Suprapubic skin (tissue), 4 donors: Measurements from ENCODE around the gene TP53BP2. TPM values are rescaled to one million over a fixed set of nuclear protein-coding genes. Genes with fewer than 3 reads are reported as not detected.

Experiments
- DNase-seq, 2 donors: peaks; one replicate each; pipeline ENCODE4 v3.0.0-alpha.2; 2019; ENCODE audit warnings: low spot score in 2 of 2
- H3K27ac ChIP-seq: fragments of 200-600 bp; sonication (generic); one replicate; pipeline ENCODE4 v1.5.1; 2019
- H3K27me3 ChIP-seq: fragments of 200-600 bp; sonication (generic); one replicate; pipeline ENCODE4 v1.5.1; 2019
- H3K36me3 ChIP-seq: fragments of 200-600 bp; sonication (generic); one replicate; pipeline ENCODE4 v1.5.1; 2019
- H3K4me1 ChIP-seq: fragments of 200-600 bp; sonication (generic); one replicate; pipeline ENCODE4 v1.5.1; 2019
- H3K4me3 ChIP-seq: fragments of 200-600 bp; sonication (generic); one replicate; pipeline ENCODE4 v1.5.1; 2019; ENCODE audit warnings: mild to moderate bottlenecking
- H3K9me3 ChIP-seq: fragments of 200-600 bp; sonication (generic); one replicate; pipeline ENCODE4 v1.5.1; 2019
- EP300 ChIP-seq: sonication (generic); formaldehyde crosslinking; IDR thresholded peaks from one replicate; pipeline ENCODE4 v1.6.1; 2017; ENCODE audit warnings: antibody characterized with exemption
- POLR2A ChIP-seq, 2 donors: fragments of 450-650 bp; IDR thresholded peaks; one replicate each; pipeline ENCODE4 v1.6.1; 2017; ENCODE audit warnings: antibody characterized with exemption in 2 of 2, mild to moderate bottlenecking in 2 of 2, moderate library complexity in 2 of 2
- POLR2AphosphoS5 ChIP-seq, 3 donors: sonication (generic); formaldehyde crosslinking; IDR thresholded peaks; one replicate each; pipeline ENCODE4 v1.6.1; 2017; ENCODE audit warnings: antibody characterized with exemption in 3 of 3
- WGBS: methylation state at CpG from one replicate; pipeline ENCODE4 v1.1.5; 2018; 5-methylcytosine and 5-hydroxymethylcytosine counted together
- total RNA-seq, 4 donors: library from RNA; depleted of rRNA; stranded (reverse); fragments of >200 nt; gene quantifications; one replicate each; pipeline ENCODE4 v1.1.0, GENCODE V29; 2016
- TF ChIP-seq, protein P1 (sequence below), 2 donors: fragments of 200-600 bp in 1 of 2; fragments of 450-650 bp in 1 of 2; sonication (generic) in 1 of 2; IDR thresholded peaks; one replicate each; pipeline ENCODE4 v1.5.1; 2016 to 2019; ENCODE audit warnings: antibody characterized with exemption in 2 of 2, mild to moderate bottlenecking in 1 of 2, moderate library complexity in 1 of 2

TP53BP2 gene
- total RNA-seq, 4 donors from 2014 or later: 33.2 to 80.5 (median 55.8) TPM

DNA sequence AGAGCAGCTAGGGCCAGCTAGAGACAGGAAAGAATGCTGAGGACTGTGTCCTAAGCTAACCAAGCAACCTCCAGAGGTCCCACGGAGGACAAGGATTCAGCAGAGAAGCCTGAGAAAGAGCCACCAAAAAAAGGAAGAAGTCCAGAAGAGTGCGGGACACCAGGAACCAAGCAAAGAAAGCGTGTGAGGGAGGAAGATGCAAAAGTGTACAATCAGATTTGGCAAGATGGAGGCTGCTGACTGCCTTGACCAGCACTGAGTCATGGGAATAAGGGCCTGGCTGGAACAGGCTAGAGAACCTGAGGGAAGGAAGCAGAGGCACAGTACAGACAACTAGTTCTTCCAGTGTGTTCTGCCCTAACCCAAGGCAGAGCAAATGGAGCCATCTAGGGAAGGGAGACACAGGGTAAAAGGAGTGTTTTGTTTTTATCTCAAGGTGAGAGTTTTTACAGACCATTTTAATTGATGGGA is 18.5 kb downstream of the TP53BP2 start:
- Histone ChIP-seq H3K9me3 (no peaks in the 10 kb centered on the region), H3K27ac (peak overlapping the region; percentile 8), H3K27me3 (no peaks in the 10 kb centered on the region), H3K4me1 (peaks cover 19% of the 10 kb centered on the region), H3K4me3 (no peak overlapping the region), H3K36me3 (no peaks in the 10 kb centered on the region)
- 83% methylated on average over 3 of the region's 3 CpGs for WGBS
- DNase-seq: no peak
- no peak for TF ChIP-seq POLR2AphosphoS5 (IDR thresholded peaks at IDR 0.05)
- TF ChIP-seq, protein P1, sequence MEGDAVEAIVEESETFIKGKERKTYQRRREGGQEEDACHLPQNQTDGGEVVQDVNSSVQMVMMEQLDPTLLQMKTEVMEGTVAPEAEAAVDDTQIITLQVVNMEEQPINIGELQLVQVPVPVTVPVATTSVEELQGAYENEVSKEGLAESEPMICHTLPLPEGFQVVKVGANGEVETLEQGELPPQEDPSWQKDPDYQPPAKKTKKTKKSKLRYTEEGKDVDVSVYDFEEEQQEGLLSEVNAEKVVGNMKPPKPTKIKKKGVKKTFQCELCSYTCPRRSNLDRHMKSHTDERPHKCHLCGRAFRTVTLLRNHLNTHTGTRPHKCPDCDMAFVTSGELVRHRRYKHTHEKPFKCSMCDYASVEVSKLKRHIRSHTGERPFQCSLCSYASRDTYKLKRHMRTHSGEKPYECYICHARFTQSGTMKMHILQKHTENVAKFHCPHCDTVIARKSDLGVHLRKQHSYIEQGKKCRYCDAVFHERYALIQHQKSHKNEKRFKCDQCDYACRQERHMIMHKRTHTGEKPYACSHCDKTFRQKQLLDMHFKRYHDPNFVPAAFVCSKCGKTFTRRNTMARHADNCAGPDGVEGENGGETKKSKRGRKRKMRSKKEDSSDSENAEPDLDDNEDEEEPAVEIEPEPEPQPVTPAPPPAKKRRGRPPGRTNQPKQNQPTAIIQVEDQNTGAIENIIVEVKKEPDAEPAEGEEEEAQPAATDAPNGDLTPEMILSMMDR (IDR thresholded peaks at IDR 0.05): no peak
- TF ChIP-seq EP300: no peak
- TF ChIP-seq POLR2A (IDR thresholded peaks at IDR 0.05): no peak

DNA sequence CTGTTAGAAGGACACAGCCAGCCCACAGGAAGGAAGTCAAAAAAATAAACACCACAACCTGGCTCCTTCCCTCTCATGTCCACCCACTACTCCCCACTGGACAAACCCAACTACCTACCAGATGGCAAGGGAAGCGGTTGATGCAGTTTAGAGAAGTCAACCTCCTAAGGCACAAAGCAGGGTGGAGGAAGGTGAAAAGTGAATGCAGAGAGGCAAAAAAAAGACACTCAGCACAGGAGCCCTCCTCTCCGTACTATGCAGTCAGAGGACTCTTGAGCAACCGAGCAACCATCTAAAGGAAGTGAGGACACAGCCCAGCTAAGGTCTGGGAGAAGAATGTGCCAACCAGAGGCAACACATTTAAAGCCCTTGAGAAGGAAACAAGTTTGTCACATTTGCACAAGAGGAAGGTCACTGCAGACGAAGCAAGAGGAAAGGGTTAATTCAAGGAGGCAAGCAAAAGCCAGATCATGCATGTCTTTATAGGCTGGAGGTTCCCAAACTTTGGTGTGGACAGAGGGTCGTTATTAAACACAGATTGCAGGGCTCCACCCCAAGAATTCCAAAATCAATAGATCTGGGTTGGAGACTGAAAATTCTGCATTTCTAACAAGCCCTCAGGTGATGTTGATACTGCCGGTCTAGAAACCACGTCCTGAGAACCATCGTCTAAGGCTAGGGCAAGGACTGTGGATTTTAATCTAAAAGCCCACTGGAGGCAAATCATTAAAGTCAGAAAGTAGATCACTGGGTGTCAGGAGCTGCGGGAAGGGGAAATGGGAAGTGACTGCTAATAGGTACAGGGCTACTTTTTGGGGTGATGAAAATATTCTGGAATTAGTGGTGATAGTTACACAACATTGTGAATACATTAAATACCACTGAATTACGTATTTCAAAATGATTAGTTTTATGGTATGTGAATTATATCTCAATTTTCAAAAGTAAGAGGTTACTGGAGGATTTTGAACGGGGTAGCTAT is 19.7 kb downstream of the TP53BP2 start:
- no peak overlapping the region for H3K4me3 ChIP-seq
- DNase-seq: no peak

DNA sequence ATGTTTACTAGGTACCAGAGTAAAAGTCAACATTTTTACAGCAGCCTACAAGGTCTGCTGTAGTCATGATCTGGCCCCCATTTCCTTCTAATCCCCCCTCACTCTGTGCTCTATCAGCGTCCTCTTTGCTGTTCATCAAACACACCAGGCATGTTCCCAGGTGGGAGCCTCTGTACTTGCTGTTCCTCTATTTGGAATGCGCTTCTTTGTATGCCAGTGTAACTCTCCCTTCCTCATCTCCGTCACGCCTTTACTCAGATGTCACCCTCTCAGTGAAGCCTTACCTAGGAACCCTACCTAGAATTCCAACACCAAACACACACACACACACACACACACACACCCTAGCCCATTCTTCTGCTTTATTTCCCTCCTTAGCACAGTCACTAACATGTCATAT is 21.0 kb downstream of the TP53BP2 start:
- no peak overlapping the region for H3K27ac ChIP-seq
- no peak overlapping the region for H3K4me3 ChIP-seq
- DNase-seq: no peak
- H3K4me1 ChIP-seq: peaks cover 15% of the 10 kb centered on the region
- H3K9me3 ChIP-seq: no peaks in the 10 kb centered on the region
- TF ChIP-seq, protein P1 (IDR thresholded peaks at IDR 0.05): no peak
- no peak for TF ChIP-seq POLR2A (IDR thresholded peaks at IDR 0.05)
- no peaks in the 10 kb centered on the region for H3K27me3 ChIP-seq
- 77% methylated on average over 4 of the region's 4 CpGs for WGBS
- H3K36me3 ChIP-seq: no peaks in the 10 kb centered on the region

More for the DNA sequence above, 19.7 kb downstream of the TP53BP2 start:
- TF ChIP-seq EP300: no peak
- no peak for TF ChIP-seq POLR2AphosphoS5 (IDR thresholded peaks at IDR 0.05)
- TF ChIP-seq, protein P1 (IDR thresholded peaks at IDR 0.05): no peak
- no peak for TF ChIP-seq POLR2A (IDR thresholded peaks at IDR 0.05)
- Histone ChIP-seq H3K27me3 (no peaks in the 10 kb centered on the region), H3K27ac (no peak overlapping the region), H3K36me3 (no peaks in the 10 kb centered on the region), H3K4me1 (peaks cover 15% of the 10 kb centered on the region), H3K9me3 (no peaks in the 10 kb centered on the region)
- WGBS: 80% methylated on average over 11 of the region's 11 CpGs

DNA sequence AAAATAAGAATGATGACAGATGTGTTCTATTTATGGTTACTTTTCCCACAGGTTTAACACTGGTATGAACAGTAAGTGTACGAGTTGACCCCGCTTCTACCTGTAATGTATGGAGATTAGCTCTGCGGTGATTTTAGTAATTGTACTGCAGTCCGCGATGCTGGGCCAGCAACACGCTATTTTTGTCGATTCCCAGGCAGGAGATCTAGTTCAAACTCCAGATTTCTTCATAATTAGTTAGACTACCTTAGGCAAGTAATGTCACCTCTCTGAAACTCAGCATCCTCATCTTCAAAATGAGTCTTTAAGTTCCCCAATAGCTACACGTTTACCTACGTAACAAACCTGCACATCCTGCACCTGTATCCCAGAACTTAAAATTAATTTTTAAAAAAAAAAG is 21.5 kb downstream of the TP53BP2 start:
- Histone ChIP-seq H3K4me3 (no peak overlapping the region), H3K4me1 (peaks cover 15% of the 10 kb centered on the region), H3K36me3 (no peaks in the 10 kb centered on the region), H3K27ac (no peak overlapping the region), H3K27me3 (no peaks in the 10 kb centered on the region), H3K9me3 (no peaks in the 10 kb centered on the region)
- TF ChIP-seq EP300: no peak
- TF ChIP-seq POLR2A (IDR thresholded peaks at IDR 0.05): no peak
- TF ChIP-seq, protein P1 (IDR thresholded peaks at IDR 0.05): no peak
- no peak for TF ChIP-seq POLR2AphosphoS5 (IDR thresholded peaks at IDR 0.05)
- 93% methylated on average over 9 of the region's 9 CpGs for WGBS
- no peak for DNase-seq

DNA sequence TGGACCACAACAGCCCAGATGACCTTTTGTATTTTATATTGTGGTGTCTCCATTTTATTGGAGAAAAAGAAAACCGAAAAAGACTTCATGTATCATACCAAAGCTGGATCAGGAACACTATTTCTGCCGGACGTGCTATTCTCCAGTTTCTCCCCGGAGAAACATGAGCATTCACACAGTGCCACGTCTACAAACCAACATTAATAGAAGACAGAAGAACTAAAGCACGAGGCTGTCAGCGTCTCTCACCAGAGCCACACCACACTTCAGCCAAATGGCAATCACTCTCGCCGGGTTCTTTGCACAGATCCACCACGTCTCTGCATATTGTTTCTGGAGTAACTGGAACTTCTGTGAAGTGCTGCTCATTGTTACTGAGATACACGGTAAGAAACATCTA is 24.8 kb downstream of the TP53BP2 start:
- H3K27me3 ChIP-seq: no peaks in the 10 kb centered on the region
- no peak overlapping the region for H3K4me3 ChIP-seq
- H3K36me3 ChIP-seq: no peaks in the 10 kb centered on the region
- no peak for TF ChIP-seq POLR2AphosphoS5 (IDR thresholded peaks at IDR 0.05)
- no peak for TF ChIP-seq POLR2A (IDR thresholded peaks at IDR 0.05)
- TF ChIP-seq, protein P1 (IDR thresholded peaks at IDR 0.05): no peak
- TF ChIP-seq EP300: no peak
- H3K9me3 ChIP-seq: no peaks in the 10 kb centered on the region
- 76% methylated on average over 11 of the region's 11 CpGs for WGBS
- H3K27ac ChIP-seq: no peak overlapping the region
- H3K4me1 ChIP-seq: no peaks in the 10 kb centered on the region
- no peak for DNase-seq
